LHCN-M2 (cell line): ENCODE measurements around the gene EPO. TPM values are rescaled to one million over a fixed set of nuclear protein-coding genes. Genes with fewer than 3 reads are reported as not detected.
"Not testable (repeated sequence)": the region's sequence is repeated elsewhere in the genome, so short reads cannot be mapped to it uniquely, and the experiment has no call there.

ENCODE experiments used
- DNase-seq: peaks from one replicate; pipeline ENCODE4 v3.0.0-alpha.2; 2012; ENCODE audit warnings: low read depth
- total RNA-seq: library from RNA; depleted of rRNA; stranded (reverse); fragments of >200 nt; gene quantifications from 2 replicates; pipeline ENCODE4 v1.2.3, GENCODE V29; 2014

Gene EPO
- total RNA-seq, 1 experiment from 2014 or later, result 0.11 TPM

- peak; percentile 71 for DNase-seq
Measured at GRCh38 chr7:100705320-100705752, 14.9 kb upstream of the EPO start.

- DNase-seq, result peak; percentile 98
Measured at GRCh38 chr7:100705753-100706671, 14.3 kb upstream of the EPO start, which contains the start of gene POP7. Gene POP7 (plus strand): TSS chr7:100706121. CDS start chr7:100706831, 710 bp downstream.

DNA sequence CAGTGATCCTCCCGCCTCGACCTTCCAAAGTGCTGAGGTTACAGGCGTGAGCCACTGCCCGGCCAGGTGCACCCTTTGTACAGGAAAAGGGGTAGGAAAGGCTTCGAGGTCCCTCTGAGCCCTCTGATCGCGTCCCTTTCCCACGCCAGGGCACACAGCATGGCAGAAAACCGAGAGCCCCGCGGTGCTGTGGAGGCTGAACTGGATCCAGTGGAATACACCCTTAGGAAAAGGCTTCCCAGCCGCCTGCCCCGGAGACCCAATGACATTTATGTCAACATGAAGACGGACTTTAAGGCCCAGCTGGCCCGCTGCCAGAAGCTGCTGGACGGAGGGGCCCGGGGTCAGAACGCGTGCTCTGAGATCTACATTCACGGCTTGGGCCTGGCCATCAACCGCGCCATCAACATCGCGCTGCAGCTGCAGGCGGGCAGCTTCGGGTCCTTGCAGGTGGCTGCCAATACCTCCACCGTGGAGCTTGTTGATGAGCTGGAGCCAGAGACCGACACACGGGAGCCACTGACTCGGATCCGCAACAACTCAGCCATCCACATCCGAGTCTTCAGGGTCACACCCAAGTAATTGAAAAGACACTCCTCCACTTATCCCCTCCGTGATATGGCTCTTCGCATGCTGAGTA lies 13.5 kb upstream of the EPO start:
- DNase-seq, result no peak

- DNase-seq, result no peak
Measured at GRCh38 chr7:100708395-100708794, 11.9 kb upstream of the EPO start.

DNA sequence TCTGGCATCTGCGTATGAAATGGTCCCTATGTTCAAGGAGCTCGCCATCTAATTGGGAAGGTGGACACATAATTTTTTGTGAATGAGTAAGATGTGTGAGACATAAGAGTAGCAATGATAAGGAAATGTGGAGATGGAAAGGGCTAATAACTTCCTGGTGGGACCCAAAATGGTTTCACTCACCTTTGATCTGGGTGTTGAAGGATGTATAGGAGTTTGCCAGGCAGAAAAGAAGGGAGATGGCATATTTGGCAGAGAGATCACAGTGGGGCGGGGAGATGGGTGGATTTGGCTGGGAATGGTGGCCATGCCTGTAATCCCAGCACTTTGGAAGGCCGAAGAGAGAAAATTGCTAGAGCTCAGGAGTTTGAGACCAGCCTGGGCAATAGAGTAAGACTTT lies 9.8 kb upstream of the EPO start:
- DNase-seq, result no peak

GRCh38 chr7:100711369-100711768 lies 8.9 kb upstream of the EPO start:
- no peak for DNase-seq

DNA sequence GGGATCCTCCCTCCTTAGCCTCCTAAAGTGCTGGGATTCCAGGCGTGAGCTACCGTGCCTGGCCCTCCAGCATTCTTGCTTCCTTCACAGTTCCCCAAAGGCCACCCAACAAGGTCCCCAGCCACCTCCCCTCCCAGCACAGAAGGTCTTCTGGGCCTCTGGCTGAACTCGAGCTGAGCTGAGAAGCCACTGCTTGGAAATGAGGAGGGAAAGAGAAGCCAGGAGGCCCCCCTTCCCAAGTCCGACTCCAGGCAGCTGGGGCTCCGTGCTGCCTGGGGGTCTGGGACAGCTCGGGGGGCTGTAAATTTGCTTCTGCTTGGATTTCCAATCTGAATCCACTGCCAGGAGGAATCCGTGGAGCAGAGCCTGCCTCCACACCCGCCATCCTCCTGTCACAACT lies 5.5 kb upstream of the EPO start:
- DNase-seq, result no peak

GRCh38 chr7:100717073-100717472 lies 3.2 kb upstream of the EPO start:
- DNase-seq, result not testable (repeated sequence)

DNA sequence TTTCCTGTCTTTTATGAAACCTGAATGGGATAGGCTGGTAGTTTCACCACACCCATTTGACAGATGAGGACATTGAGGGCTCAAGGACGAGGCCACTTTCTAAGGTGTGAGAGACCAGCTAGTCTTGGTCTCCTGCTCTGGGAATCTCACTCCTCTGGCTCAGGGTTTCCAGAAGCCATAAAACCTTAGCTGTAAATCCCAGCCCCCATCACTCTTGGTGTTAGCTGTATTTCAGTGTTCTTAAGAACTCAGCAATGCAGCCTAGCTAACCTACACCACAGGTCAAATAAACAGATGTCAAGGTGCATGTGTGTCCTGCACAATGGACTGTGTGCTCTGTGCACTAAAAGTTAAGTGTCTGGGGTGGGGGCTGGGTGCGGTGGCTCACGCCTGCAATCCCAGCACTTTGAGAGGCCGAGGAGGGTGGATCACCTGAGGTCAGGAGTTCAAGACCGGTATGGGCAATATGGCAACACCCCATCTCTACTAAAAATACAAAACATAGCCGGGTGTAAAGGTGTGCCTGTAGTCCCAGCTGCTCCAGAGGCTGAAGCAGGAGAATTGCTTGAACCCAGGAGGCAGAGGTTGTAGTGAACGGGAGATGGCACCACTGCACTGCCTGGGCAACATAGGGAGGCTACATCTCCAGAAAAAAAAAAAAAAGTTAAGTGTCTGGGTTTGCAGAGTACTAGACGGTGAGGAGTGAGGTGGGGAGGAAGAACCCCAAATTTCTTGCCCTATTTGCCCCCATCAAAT lies 567 bp upstream of the EPO start:
- peak; percentile 61 for DNase-seq

DNA sequence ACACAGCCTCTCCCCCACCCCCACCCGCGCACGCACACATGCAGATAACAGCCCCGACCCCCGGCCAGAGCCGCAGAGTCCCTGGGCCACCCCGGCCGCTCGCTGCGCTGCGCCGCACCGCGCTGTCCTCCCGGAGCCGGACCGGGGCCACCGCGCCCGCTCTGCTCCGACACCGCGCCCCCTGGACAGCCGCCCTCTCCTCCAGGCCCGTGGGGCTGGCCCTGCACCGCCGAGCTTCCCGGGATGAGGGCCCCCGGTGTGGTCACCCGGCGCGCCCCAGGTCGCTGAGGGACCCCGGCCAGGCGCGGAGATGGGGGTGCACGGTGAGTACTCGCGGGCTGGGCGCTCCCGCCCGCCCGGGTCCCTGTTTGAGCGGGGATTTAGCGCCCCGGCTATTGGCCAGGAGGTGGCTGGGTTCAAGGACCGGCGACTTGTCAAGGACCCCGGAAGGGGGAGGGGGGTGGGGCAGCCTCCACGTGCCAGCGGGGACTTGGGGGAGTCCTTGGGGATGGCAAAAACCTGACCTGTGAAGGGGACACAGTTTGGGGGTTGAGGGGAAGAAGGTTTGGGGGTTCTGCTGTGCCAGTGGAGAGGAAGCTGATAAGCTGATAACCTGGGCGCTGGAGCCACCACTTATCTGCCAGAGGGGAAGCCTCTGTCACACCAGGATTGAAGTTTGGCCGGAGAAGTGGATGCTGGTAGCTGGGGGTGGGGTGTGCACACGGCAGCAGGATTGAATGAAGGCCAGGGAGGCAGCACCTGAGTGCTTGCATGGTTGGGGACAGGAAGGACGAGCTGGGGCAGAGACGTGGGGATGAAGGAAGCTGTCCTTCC lies 620 bp downstream of the EPO start:
- DNase-seq, result no peak

DNA sequence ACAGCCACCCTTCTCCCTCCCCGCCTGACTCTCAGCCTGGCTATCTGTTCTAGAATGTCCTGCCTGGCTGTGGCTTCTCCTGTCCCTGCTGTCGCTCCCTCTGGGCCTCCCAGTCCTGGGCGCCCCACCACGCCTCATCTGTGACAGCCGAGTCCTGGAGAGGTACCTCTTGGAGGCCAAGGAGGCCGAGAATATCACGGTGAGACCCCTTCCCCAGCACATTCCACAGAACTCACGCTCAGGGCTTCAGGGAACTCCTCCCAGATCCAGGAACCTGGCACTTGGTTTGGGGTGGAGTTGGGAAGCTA lies 1.2 kb downstream of the EPO start:
- DNase-seq, result no peak

DNA sequence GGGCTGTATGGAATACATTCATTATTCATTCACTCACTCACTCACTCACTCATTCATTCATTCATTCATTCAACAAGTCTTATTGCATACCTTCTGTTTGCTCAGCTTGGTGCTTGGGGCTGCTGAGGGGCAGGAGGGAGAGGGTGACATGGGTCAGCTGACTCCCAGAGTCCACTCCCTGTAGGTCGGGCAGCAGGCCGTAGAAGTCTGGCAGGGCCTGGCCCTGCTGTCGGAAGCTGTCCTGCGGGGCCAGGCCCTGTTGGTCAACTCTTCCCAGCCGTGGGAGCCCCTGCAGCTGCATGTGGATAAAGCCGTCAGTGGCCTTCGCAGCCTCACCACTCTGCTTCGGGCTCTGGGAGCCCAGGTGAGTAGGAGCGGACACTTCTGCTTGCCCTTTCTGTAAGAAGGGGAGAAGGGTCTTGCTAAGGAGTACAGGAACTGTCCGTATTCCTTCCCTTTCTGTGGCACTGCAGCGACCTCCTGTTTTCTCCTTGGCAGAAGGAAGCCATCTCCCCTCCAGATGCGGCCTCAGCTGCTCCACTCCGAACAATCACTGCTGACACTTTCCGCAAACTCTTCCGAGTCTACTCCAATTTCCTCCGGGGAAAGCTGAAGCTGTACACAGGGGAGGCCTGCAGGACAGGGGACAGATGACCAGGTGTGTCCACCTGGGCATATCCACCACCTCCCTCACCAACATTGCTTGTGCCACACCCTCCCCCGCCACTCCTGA lies 2.4 kb downstream of the EPO start:
- DNase-seq, result no peak

- no peak for DNase-seq
Measured at GRCh38 chr7:100723732-100724275, 3.5 kb downstream of the EPO start.

DNA sequence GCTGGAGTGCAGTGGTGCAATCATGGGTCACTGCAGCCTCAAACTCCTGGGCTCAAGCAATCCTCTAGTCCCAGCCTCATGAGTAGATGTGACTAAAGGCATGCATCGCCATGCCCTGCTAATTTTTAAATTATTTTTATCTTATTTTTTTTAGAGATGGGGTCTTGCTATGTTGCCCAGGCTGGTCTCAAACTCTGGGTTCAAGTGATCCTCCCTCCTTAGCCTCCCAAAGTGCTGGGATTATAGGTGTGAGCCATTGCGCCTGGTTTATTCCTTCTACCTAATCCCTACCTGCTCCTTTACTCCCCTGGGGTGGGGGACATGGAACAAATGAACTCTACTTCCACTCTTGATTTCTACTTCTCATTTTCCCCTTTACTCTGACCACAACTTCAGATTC lies 4.1 kb downstream of the EPO start:
- DNase-seq, result not testable (repeated sequence)

DNA sequence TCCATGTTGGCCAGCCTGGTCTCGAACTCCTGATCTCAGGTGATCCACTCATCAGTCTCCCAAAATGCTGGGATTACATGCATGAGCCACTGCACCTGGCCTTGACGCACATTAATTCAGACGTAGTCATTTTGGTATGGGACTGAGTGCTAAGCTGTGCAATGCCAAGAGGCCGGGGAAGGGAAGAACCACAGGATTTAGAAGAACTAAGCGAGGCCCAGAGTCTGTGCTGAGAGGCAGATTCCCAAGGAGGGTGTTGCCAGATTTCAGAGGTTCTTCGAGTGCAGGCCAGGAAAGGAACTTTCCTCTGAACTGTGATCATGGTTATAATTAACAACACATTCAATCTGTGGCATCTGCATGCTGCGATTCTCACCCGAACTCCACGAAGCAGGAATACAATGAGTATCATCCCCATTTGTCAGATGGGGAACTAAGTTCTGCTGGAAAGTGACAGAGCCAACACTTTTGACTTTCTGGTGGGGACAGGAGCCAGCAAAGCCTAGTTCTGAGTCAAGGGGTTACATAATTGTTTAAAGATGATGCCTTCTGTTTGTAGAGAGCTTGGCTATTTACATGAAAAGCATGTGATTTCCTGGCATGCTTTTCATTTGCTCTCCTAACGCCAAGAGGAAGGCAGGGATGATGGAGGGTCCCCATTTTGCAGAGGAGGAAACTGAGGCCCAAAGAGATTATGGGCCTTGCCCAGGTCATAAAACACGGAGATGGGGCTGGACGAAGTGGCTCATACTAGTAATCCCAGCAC lies 6.9 kb downstream of the EPO start:
- peak; percentile 41 for DNase-seq

- DNase-seq, result peak; percentile 38
Measured at GRCh38 chr7:100728196-100728595, 7.9 kb downstream of the EPO start.

DNA sequence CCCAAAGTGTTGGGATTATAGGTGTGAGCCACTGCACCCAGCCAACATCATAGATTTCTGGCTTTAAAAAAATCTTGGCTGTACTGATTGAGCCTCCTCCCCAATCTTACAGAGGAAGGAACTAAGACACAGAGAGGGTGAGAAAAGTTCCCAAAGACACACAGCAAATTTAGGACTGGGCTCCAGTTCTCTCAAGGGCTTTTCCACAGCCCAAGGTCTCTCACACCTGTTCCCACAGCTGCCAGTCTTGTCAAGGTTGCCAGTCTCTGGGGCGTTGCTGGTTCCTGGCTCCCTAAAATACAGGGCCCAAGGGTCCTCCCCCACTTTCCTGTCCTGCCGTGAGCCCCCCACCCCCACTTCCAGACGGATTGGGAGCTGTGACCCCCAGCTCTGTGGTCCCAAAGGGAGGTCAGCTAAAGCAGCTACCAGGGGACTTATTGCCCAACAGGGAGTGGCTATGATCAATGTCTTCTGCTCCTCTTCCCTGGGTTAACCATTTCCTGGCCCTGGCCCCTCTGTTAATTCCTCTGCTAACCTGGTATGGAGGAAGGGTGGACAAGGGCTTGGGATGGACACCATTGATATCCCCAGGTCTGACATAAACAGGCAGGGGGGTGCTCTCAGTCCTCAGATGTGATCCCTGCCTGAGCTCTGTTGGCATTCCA lies 10.0 kb downstream of the EPO start:
- DNase-seq, result no peak

DNA sequence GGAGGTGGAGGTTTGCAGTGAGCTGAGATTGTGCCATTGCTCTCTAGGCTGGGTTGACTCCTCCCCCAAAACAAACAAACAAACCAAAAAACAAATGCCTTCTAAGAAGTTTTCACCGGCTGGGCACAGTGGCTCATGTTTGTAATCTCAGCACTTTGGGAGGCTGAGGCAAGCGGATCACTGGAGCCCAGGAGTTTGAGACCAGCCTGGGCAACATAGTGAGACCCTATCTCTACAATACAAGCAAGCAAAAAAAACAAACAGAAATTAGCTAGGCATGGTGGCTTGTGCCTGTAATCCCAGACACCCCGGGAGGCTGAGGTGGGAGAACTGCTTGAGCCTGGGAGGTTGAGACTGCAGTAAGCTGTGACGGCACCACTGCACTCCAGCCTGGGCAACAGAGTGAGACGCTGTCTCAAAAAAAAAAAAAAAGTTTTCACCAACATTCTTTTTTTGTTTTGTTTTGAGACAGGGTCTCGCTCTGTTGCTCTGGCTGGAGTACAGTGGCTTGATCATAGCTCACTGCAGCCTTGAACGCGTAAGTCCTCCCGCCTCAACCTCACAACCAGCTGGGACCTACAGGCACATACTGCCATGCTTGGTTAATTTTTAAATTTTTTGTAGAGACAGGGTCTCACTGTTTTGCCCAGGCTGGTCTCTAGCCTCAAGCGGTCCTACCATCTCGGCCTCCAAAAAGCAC lies 11.8 kb downstream of the EPO start:
- DNase-seq, result no peak
